SU-DHL-6 (cell line): ENCODE measurements around the gene TREML2.

Source experiments
- H2AFZ ChIP-seq: fragments of 200-600 bp; sonication (generic); 2 replicates; pipeline ENCODE4 v1.6.1; 2014; ENCODE audit warnings: low read depth, mild to moderate bottlenecking, moderate library complexity, mixed read lengths, antibody characterized with exemption, low read length; ENCODE audit not compliant: severe bottlenecking
- H3F3A ChIP-seq: fragments of 200-600 bp; shearing (Covaris generic); 2 replicates; pipeline ENCODE4 v1.6.0; 2016; ENCODE audit warnings: antibody characterized with exemption, mild to moderate bottlenecking; ENCODE audit not compliant: insufficient read depth
- H3K27ac ChIP-seq: fragments of 200-600 bp; sonication (generic); 2 replicates; pipeline ENCODE4 v1.5.1; 2016; ENCODE audit warnings: low read depth, mild to moderate bottlenecking, low read length, moderate library complexity, mixed read lengths
- H3K27me3 ChIP-seq: fragments of 200-600 bp; sonication (generic), shearing (Covaris generic); 2 replicates; pipeline ENCODE4 v1.6.0; 2014; ENCODE audit warnings: mild to moderate bottlenecking, low read length
- H3K36me3 ChIP-seq: fragments of 200-600 bp; sonication (generic); 2 replicates; pipeline ENCODE4 v1.6.1; 2014; ENCODE audit warnings: mild to moderate bottlenecking, low read length, mixed read lengths
- H3K4me2 ChIP-seq: fragments of 300-600, 200-600 bp; shearing (Covaris generic), sonication (generic); 2 replicates; pipeline ENCODE4 v1.6.0; 2014; ENCODE audit warnings: low read length, low read depth, mild to moderate bottlenecking; ENCODE audit not compliant: poor library complexity, severe bottlenecking
- H3K4me3 ChIP-seq: fragments of 200-600 bp; sonication (generic); 2 replicates; pipeline ENCODE4 v1.5.1; 2014; ENCODE audit warnings: antibody characterized with exemption, low read length, mild to moderate bottlenecking, mixed read lengths; ENCODE audit not compliant: insufficient read depth, poor library complexity, severe bottlenecking
- H3K79me2 ChIP-seq: fragments of 200-600 bp; sonication (generic); 2 replicates; pipeline ENCODE4 v1.6.1; 2014; ENCODE audit warnings: mild to moderate bottlenecking, low read length, moderate library complexity; ENCODE audit not compliant: insufficient read depth
- H3K9ac ChIP-seq: fragments of 200-600 bp; sonication (generic); 2 replicates; pipeline ENCODE4 v1.7.0; 2014; ENCODE audit warnings: mild to moderate bottlenecking, low read length
- H3K9me2 ChIP-seq: fragments of 200-600 bp; sonication (generic); replicated peaks from 2 replicates; pipeline ENCODE4 v1.6.1; 2014; ENCODE audit warnings: low read length; ENCODE audit not compliant: insufficient read depth
- H3K9me3 ChIP-seq: fragments of 200-600 bp; sonication (generic); 2 replicates; pipeline ENCODE4 v1.6.1; 2014; ENCODE audit warnings: low read length, mixed read lengths; ENCODE audit not compliant: insufficient read depth
- H4K20me1 ChIP-seq: fragments of 200-600 bp; sonication (generic); 2 replicates; pipeline ENCODE4 v1.6.1; 2014; ENCODE audit warnings: low read depth, mild to moderate bottlenecking, antibody characterized with exemption, low read length, moderate library complexity, mixed read lengths
- EZH2phosphoT487 ChIP-seq: fragments of 200-600 bp; sonication (generic), shearing (Covaris generic); conservative IDR thresholded peaks from 2 replicates; pipeline ENCODE4 v1.6.1; 2018; ENCODE audit warnings: mild to moderate bottlenecking, antibody characterized with exemption, low read length, moderate library complexity, mixed read lengths
- TF ChIP-seq, protein P1 (sequence below): fragments of 200-600 bp; sonication (generic); IDR thresholded peaks from one replicate; pipeline ENCODE4 v1.5.1; 2017; ENCODE audit warnings: antibody characterized with exemption, mild to moderate bottlenecking, low read length, moderate library complexity; ENCODE audit not compliant: insufficient read depth, poor library complexity, severe bottlenecking

The TREML2 gene

DNA sequence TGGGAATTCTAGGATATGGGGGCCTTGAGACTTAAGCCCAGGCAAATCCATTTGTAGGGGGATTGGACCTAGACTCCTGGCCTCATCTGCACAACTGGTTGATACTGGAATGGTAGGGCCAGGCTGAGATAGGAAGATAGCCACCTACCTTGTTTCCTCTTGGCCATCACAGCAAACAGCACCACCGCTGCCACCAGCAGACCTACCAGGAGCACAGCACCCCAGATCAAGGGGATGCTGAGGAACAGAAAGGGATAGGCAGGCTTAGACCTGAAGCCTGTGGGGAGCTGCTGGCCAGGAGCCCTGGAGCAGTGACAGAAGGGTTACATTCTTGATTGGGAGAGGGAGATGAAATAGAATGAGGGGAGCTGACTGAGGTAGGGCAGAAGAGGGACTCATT is 50.3 kb downstream of the TREML2 start:
- H3K4me3 ChIP-seq, result no peak overlapping the region
- TF ChIP-seq EZH2phosphoT487, result no peak
- TF ChIP-seq, protein P1, sequence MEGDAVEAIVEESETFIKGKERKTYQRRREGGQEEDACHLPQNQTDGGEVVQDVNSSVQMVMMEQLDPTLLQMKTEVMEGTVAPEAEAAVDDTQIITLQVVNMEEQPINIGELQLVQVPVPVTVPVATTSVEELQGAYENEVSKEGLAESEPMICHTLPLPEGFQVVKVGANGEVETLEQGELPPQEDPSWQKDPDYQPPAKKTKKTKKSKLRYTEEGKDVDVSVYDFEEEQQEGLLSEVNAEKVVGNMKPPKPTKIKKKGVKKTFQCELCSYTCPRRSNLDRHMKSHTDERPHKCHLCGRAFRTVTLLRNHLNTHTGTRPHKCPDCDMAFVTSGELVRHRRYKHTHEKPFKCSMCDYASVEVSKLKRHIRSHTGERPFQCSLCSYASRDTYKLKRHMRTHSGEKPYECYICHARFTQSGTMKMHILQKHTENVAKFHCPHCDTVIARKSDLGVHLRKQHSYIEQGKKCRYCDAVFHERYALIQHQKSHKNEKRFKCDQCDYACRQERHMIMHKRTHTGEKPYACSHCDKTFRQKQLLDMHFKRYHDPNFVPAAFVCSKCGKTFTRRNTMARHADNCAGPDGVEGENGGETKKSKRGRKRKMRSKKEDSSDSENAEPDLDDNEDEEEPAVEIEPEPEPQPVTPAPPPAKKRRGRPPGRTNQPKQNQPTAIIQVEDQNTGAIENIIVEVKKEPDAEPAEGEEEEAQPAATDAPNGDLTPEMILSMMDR, result no peak
- no peak overlapping the region for H3K9ac ChIP-seq
- no peaks in the 10 kb centered on the region for H4K20me1 ChIP-seq
- H3K9me2 ChIP-seq, result no peaks in the 10 kb centered on the region
- no peaks in the 10 kb centered on the region for H3K36me3 ChIP-seq
- no peaks in the 10 kb centered on the region for H3K9me3 ChIP-seq
- no peak overlapping the region for H3K4me2 ChIP-seq
- H3K79me2 ChIP-seq, result no peaks in the 10 kb centered on the region
- no peaks in the 10 kb centered on the region for H3F3A ChIP-seq
- H3K27me3 ChIP-seq, result no peaks in the 10 kb centered on the region
- no peak overlapping the region for H2AFZ ChIP-seq
- no peak overlapping the region for H3K27ac ChIP-seq

DNA sequence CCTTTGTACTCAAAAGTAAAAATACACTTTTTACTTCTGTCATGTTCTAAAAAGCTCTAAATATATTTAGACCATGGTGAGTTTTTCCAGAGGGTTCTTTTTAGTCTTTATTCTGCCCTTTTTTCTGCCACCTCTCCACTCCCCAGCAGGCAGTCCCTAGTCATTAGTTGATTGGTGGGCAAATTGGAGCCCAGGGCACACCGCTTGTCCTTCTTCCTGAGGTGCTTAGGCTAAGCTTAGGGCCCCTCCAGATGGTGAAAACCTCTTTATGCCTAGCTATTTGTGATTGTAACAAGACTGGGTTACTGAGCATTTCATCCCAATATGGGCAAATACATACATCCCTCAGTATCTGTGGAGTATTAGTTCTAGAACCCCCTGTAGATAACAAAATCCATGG is 53.0 kb downstream of the TREML2 start:
- Histone ChIP-seq H3K27ac (no peak overlapping the region), H3K9ac (no peak overlapping the region), H3K27me3 (no peaks in the 10 kb centered on the region), H2AFZ (no peak overlapping the region), H3F3A (no peaks in the 10 kb centered on the region), H3K36me3 (no peaks in the 10 kb centered on the region), H4K20me1 (no peaks in the 10 kb centered on the region), H3K9me2 (no peaks in the 10 kb centered on the region), H3K4me3 (no peak overlapping the region), H3K9me3 (no peaks in the 10 kb centered on the region), H3K4me2 (no peak overlapping the region), H3K79me2 (no peaks in the 10 kb centered on the region)
- TF ChIP-seq, protein P1, result no peak
- no peak for TF ChIP-seq EZH2phosphoT487
